Measurements from ENCODE around the gene RASD1.
"Not testable (repeated sequence)": the region's sequence is repeated elsewhere in the genome, so short reads cannot be mapped to it uniquely, and the experiment has no call there.

- not testable (repeated sequence) for TF ChIP-seq CTCF (IDR thresholded peaks at IDR 0.05; ENCODE audit: insufficient read depth, low read length); POLR2AphosphoS5 (IDR thresholded peaks at IDR 0.05; ENCODE audit: low read depth); REST (IDR thresholded peaks at IDR 0.05; ENCODE audit: insufficient replicate concordance, low read depth); GABPA (IDR thresholded peaks at IDR 0.05; ENCODE audit: low read depth)
Measured at GRCh38 chr17:17486416-17486815, 9.8 kb downstream of the RASD1 start.

All from HL-60 (cell line).